LHCN-M2 (cell line): ENCODE measurements around the gene MED8. TPM values are rescaled to one million over a fixed set of nuclear protein-coding genes. Genes with fewer than 3 reads are reported as not detected.

Experiments used
- DNase-seq: peaks from one replicate; pipeline ENCODE4 v3.0.0-alpha.2; 2012; ENCODE audit warnings: low read depth
- total RNA-seq: library from RNA; depleted of rRNA; stranded (reverse); fragments of >200 nt; gene quantifications from 2 replicates; pipeline ENCODE4 v1.2.3, GENCODE V29; 2014; rRNA removed

MED8 gene
- total RNA-seq, 1 experiment from 2014 or later, result 31.7 TPM

GRCh38 chr1:43334453-43335205, 55.0 kb downstream of the MED8 start:
- no peak for DNase-seq

Other genes with a start within 250 kb of the MED8 start
- gene EBNA1BP2, start 217.5 kb downstream of the MED8 start, total RNA-seq, result 111 and 122 TPM in 2 replicates
- gene CFAP57, start 217.5 kb downstream of the MED8 start, total RNA-seq, result not detected in 2 replicates
- not detected in 2 replicates for gene TMEM125, start 119.8 kb downstream of the MED8 start, total RNA-seq
- gene C1orf210, start 104.2 kb downstream of the MED8 start, total RNA-seq, result not detected in 2 replicates
- 0.11 and 0.58 TPM in 2 replicates for gene TIE1, start 88.8 kb downstream of the MED8 start, total RNA-seq
- not detected in 2 replicates for gene MPL, start 52.0 kb downstream of the MED8 start, total RNA-seq
- 203 and 206 TPM in 2 replicates for gene CDC20, start 30.8 kb downstream of the MED8 start, total RNA-seq
- 84.8 and 88.4 TPM in 2 replicates for gene ELOVL1, start 21.8 kb downstream of the MED8 start, total RNA-seq
- gene SZT2, start 99 bp upstream of the MED8 start, total RNA-seq, result 12.0 and 14.4 TPM in 2 replicates
- 32.8 and 32.9 TPM in 2 replicates for gene HYI, start 64.1 kb upstream of the MED8 start, total RNA-seq
- gene PTPRF, start 141.1 kb upstream of the MED8 start, total RNA-seq, result 12.8 and 13.7 TPM in 2 replicates